GM18909 (cell line): ENCODE results near the gene ARID3A.
"Not testable (repeated sequence)": the region's sequence is repeated elsewhere in the genome, so short reads cannot be mapped to it uniquely, and the experiment has no call there.

Experiments
- ATAC-seq: cut with Tn5 transposase; IDR thresholded peaks from one replicate; pipeline ENCODE4 v1.9.1; 2021; ENCODE audit warnings: mild to moderate bottlenecking; ENCODE audit not compliant: unreplicated experiment, poor library complexity

ARID3A gene

DNA sequence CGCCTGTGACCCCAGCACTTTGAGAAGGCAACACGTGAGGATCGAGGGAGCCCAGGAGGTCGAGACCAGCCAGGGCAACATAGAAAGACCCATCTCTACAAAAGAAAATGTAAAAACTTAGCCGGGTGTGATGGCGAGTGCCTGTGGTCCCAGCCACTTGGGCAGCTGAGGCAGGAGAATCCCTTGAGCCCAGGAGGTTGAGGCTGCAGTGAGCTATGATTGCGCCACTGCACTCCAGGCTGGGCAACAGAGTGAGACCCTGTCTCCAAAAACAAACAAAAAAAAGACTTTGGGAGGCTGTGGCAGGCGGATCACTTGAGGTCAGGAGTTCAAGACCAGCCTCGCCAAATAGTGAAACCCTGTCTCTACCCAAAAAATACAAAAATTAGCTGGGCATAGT is 31.7 kb downstream of the ARID3A start:
- ATAC-seq: not testable (repeated sequence)

DNA sequence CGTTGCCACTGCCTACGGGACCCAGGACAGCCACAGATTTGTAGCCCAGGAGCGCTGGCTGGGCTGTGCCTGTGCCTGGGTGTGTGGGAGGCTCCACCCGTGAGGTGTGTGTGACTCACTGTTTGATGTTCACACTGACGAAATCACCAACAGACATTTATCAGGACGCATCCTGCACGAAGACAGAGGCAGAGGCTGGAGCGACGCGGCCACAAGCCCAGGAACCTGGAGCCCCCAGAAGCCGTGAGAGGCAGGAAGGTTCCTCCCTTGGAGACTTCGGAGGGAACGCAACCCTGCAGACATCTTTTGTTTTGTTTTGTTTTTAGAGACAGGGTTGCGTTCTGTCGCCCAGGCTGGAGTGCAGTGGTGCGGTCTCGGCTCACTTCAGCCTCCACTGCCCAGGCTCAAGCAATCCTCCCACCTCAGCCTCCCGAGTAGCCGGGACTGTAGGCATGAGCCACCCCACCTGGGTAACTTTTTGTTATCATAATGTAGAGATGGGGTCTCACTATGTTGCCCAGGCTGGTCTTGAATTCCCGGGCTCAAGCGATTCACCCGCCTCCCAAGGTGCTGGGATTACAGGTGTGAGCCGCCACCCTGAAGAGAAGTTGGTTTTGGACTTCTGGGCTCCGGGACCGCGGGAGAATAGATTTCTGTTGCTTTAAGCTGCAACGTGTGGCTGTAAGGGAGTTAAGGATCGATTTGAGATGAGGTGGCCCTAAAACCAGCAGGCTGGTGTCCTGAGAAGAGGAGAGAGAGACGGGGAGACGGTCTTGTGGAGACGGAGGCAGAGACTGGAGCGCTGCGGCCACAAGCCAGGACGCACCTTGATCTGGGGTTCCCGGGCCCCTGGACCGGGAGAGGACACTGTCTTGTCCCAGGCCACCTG is 33.4 kb downstream of the ARID3A start:
- ATAC-seq: no peak

- ATAC-seq: no peak
Observed at GRCh38 chr19:960020-960419, 34.2 kb downstream of the ARID3A start.

DNA sequence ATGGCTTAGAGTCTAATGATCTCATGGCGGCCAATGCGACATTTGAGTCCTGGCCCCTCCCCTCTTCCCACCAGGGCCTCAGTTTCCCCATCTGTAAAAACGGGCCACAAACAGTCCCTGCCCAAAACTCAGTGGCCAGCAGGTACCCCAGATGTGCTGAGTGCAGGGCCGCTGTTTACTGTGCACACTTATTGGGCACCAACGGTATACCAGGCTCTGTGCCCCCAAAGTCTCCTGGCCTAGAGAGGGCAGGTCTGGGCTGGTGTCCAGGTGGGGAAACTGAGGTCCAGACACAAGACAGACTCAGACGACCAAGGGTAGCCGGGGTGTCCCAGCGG is 34.7 kb downstream of the ARID3A start:
- ATAC-seq: no peak

GRCh38 chr19:961866-962620 is 36.2 kb downstream of the ARID3A start:
- ATAC-seq: no peak

GRCh38 chr19:962683-963400 is 37.0 kb downstream of the ARID3A start:
- no peak for ATAC-seq

- ATAC-seq: no peak
Observed at GRCh38 chr19:963486-963951, 37.7 kb downstream of the ARID3A start.

GRCh38 chr19:964116-964520 is 38.3 kb downstream of the ARID3A start:
- no peak for ATAC-seq

GRCh38 chr19:964761-965694 is 39.2 kb downstream of the ARID3A start:
- ATAC-seq: no peak

DNA sequence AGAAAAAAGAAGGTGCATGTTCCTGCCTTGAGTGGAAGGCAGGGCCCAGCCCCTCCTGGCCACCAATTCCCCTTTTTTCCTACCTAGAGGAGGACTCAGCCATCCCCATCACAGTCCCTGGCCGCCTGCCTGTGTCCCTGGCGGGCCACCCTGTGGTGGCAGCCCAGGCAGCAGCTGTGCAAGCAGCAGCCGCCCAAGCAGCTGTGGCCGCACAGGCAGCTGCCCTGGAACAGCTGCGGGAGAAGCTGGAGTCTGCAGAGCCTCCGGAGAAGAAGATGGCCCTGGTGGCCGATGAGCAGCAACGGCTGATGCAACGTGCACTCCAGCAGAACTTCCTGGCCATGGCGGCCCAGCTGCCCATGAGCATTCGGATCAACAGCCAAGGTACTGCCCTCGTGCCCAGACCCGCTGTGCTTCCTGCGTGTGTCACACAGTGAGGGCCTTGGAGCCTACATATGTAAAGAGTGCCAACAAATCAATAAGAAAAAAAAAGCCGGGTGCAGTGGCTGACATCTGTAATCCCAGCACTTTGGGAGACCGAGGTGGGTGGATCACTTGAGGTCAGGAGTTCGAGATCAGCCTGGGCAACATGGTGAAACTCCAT is 40.8 kb downstream of the ARID3A start:
- ATAC-seq: no peak

- no peak for ATAC-seq
Observed at GRCh38 chr19:970695-971094, 44.9 kb downstream of the ARID3A start.

- no peak for ATAC-seq
Observed at GRCh38 chr19:971795-972194, 46.0 kb downstream of the ARID3A start.

GRCh38 chr19:972281-972680 is 46.4 kb downstream of the ARID3A start:
- no peak for ATAC-seq

- ATAC-seq: no peak
Observed at GRCh38 chr19:973726-974563, 48.1 kb downstream of the ARID3A start.

- ATAC-seq: no peak
Observed at GRCh38 chr19:974564-975257, 48.9 kb downstream of the ARID3A start.

DNA sequence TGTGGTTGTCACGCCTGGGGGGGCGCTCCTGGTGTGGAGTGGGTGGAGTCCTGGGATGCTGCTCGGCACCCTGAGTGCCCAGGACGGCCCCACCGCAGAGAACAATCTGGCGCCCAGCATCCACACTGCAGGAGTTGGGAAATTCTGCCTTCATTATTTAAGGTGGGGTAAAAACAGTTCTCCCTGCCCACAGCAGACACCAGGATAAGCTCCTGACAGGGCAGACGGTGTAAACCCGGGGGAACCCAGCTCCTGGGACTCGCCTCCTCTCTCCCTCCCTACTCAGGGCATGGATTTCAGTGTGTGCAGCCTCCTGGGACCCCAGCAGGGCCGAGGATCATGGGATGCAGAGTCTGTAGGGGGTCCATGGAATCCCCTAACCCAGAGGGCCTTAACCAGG is 50.6 kb downstream of the ARID3A start:
- no peak for ATAC-seq

GRCh38 chr19:977058-977464 is 51.2 kb downstream of the ARID3A start:
- no peak for ATAC-seq

DNA sequence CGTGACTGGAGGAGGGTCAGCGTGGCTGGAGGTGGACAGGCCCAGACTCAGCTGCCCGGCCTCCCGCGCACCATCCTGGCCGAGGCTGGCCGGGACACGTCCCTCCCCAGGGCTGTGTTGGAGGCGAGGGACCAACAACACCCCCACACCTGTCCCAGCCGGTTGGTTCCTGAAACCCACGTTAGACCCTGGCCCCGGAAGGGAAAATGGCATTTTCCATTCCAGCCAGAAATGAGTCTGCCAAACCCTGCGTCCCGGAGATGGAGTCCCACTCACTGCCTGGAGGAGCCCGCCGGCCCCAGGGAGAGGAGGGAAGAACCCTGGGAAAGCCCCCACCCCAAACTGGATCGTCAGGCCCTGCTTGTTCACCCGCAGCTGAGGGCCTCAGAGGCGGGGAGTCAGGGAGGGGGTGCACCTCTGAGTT is 53.5 kb downstream of the ARID3A start:
- ATAC-seq: no peak
